K562 (cell line): ENCODE results near the gene SHROOM3. TPM values are rescaled to one million over a fixed set of nuclear protein-coding genes. Genes with fewer than 3 reads are reported as not detected.

Experiments used
- ATAC-seq: fragments of 200-7000 bp; cut with Tn5 transposase; 3 replicates; pipeline ENCODE4 v1.9.1; 2020; ENCODE audit warnings: moderate library complexity
- BruUV-seq: library from RNA; stranded (reverse); fragments of 400-500 nt; replicated peaks from 2 replicates; lab custom pipeline; 2021; lab: Mats Ljungman, UMichigan
- CTCF ChIA-PET: fragments of 300-600 bp; formaldehyde crosslinking; extraction: SDS; loops from one replicate; lab custom pipeline; 2021; ENCODE audit warnings: low intra/inter-chr PET ratio; lab: Yijun Ruan, JAX
- POLR2A ChIA-PET: fragments of 300-600, 350-650 bp; sonication (Branson Sonifier 250); formaldehyde crosslinking; extraction: SDS; loops from one replicate; lab custom pipeline; 2021; ENCODE audit warnings: antibody characterized with exemption, inconsistent platforms; lab: Yijun Ruan, JAX
- DNase-seq, 4 experiments: peaks; one replicate each; pipeline versions ENCODE4 v3.0.0 to v3.0.0-alpha.2; 2011 to 2018; ENCODE audit warnings: low spot score in 3 of 4, mixed read lengths in 3 of 4; ENCODE audit errors: extremely low read depth in 1 of 4
- FAIRE-seq: peaks from 2 replicates; lab custom pipeline; 2011; peaks lifted over from hg19 to GRCh38; lab: Jason Lieb, UNC
- H2AFZ ChIP-seq: 2 replicates; pipeline ENCODE4 v1.6.0; 2011; ENCODE audit warnings: low read depth, low read length, control low read depth, inconsistent platforms
- H3K27ac ChIP-seq: fragments of 200-600 bp; 3 replicates; pipeline ENCODE4 v1.8.0; 2011; ENCODE audit warnings: low read depth, mild to moderate bottlenecking, control low read depth, inconsistent platforms, low read length, moderate library complexity, mixed read lengths; ENCODE audit errors: extremely low read depth
- H3K27me3 ChIP-seq, 2 experiments: fragments of 300-600 bp in 1 of 2; 2 replicates in 1 of 2; 3 replicates in 1 of 2; pipeline versions ENCODE4 v1.6.0 to v1.8.0; 2011; ENCODE audit warnings: inconsistent platforms in 2 of 2, low read length in 2 of 2, mild to moderate bottlenecking in 1 of 2, mixed read lengths in 1 of 2, moderate library complexity in 1 of 2; ENCODE audit not compliant: control insufficient read depth in 2 of 2, insufficient read depth in 2 of 2
- H3K36me3 ChIP-seq: fragments of 300-600 bp; 3 replicates; pipeline ENCODE4 v1.8.0; 2011; ENCODE audit warnings: mild to moderate bottlenecking, low read length, inconsistent platforms; ENCODE audit not compliant: control insufficient read depth, insufficient read depth
- H3K4me1 ChIP-seq, 2 experiments: fragments of 200-600 bp in 1 of 2; replicated peaks in 1 of 2; 2 replicates in 1 of 2; 3 replicates in 1 of 2; pipeline versions ENCODE4 v1.5.1 to v1.8.0; 2011; ENCODE audit warnings: inconsistent platforms in 2 of 2, low read length in 2 of 2, mild to moderate bottlenecking in 1 of 2, mixed read lengths in 1 of 2, moderate library complexity in 1 of 2; ENCODE audit not compliant: control insufficient read depth in 2 of 2, insufficient read depth in 2 of 2
- H3K4me2 ChIP-seq: 2 replicates; pipeline ENCODE4 v1.6.1; 2011; ENCODE audit warnings: low read length, control low read depth, inconsistent platforms, mixed read lengths; ENCODE audit not compliant: insufficient read depth
- H3K4me3 ChIP-seq: fragments of 200-600 bp; sonication (generic), shearing (Covaris generic); 2 replicates; pipeline ENCODE4 v1.5.1; 2016; ENCODE audit warnings: control low read depth, inconsistent platforms
- H3K79me2 ChIP-seq: fragments of 200-600 bp; 3 replicates; pipeline ENCODE4 v1.8.0; 2011; ENCODE audit warnings: low read length, inconsistent platforms; ENCODE audit not compliant: control insufficient read depth, insufficient read depth
- H3K9ac ChIP-seq, 2 experiments: 2 replicates each; pipeline versions ENCODE4 v1.6.0 to v1.6.1; 2011; ENCODE audit warnings: low read depth in 2 of 2, low read length in 2 of 2, control low read depth in 1 of 2, inconsistent platforms in 1 of 2, mild to moderate bottlenecking in 1 of 2, mixed read lengths in 1 of 2; ENCODE audit not compliant: insufficient read depth in 1 of 2
- H3K9me1 ChIP-seq: one replicate; pipeline ENCODE4 v1.6.0; 2011; ENCODE audit warnings: inconsistent platforms, mild to moderate bottlenecking, low read length, moderate library complexity; ENCODE audit not compliant: control insufficient read depth, insufficient read depth
- H3K9me3 ChIP-seq: replicated peaks from 2 replicates; pipeline ENCODE4 v1.5.1; 2011; ENCODE audit warnings: low read depth, low read length, inconsistent platforms; ENCODE audit not compliant: control insufficient read depth, insufficient read depth
- H4K20me1 ChIP-seq: replicated peaks from 2 replicates; pipeline ENCODE4 v1.6.1; 2011; ENCODE audit warnings: low read length, inconsistent platforms, mixed read lengths; ENCODE audit not compliant: control insufficient read depth, insufficient read depth
- BRCA1 ChIP-seq, 2 experiments: fragments of 450-650 bp in 1 of 2; sonication (generic) in 1 of 2; formaldehyde crosslinking in 1 of 2; IDR thresholded peaks; 2 replicates each; pipeline versions ENCODE4 v1.5.0 to v1.6.1; 2017 to 2020; ENCODE audit warnings: mild to moderate bottlenecking in 1 of 2, missing genetic modification reagents in 1 of 2
- PCBP2 ChIP-seq: fragments of 200-400 bp; formaldehyde crosslinking; IDR thresholded peaks from 2 replicates; pipeline ENCODE4 v1.6.1; 2018; ENCODE audit warnings: low read length, low read depth, mild to moderate bottlenecking, moderate library complexity; ENCODE audit not compliant: poor library complexity, severe bottlenecking
- SMAD1 ChIP-seq: fragments of 150-350 bp; IDR thresholded peaks from 2 replicates; pipeline ENCODE4 v1.6.1; 2014; ENCODE audit warnings: low read length, low read depth; ENCODE audit not compliant: partially characterized antibody
- SMAD3 ChIP-seq: fragments of 450-650 bp; formaldehyde crosslinking; conservative IDR thresholded peaks from 2 replicates; pipeline ENCODE4 v1.4.0; 2020; ENCODE audit warnings: mild to moderate bottlenecking
- SRSF3 ChIP-seq: fragments of 200-400 bp; formaldehyde crosslinking; IDR thresholded peaks from 2 replicates; pipeline ENCODE4 v1.6.1; 2016; ENCODE audit warnings: mild to moderate bottlenecking, low read length, moderate library complexity; ENCODE audit not compliant: insufficient read depth
- ZBED1 ChIP-seq: IDR thresholded peaks from 2 replicates; pipeline ENCODE4 v1.6.1; 2014
- ZNF311 ChIP-seq: fragments of 250-450 bp; sonication (Bioruptor Pico); IDR thresholded peaks from 2 replicates; pipeline ENCODE4 v1.4.0; 2020; ENCODE audit warnings: mild to moderate bottlenecking, moderate library complexity
- ZNF707 ChIP-seq: fragments of 250-450 bp; sonication (Bioruptor Pico); conservative IDR thresholded peaks from 2 replicates; pipeline ENCODE4 v1.8.0; 2022; ENCODE audit warnings: inconsistent platforms, mild to moderate bottlenecking, moderate library complexity
- WGBS: fragments of 100-300 bp; shearing (Covaris generic); methylation state at CpG from one replicate; pipeline ENCODE4 v1.1.6; 2016; ENCODE audit warnings: low coverage, mixed read lengths; ENCODE audit not compliant: insufficient coverage; ENCODE audit errors: missing lambda C conversion rate; 5-methylcytosine and 5-hydroxymethylcytosine counted together
- in situ Hi-C: fragments of 300-500 bp; cut with MboI; formaldehyde crosslinking; loops from 4 replicates; pipeline ENCODE4 v1.15.0; 2018; ENCODE audit warnings: inconsistent platforms, mixed read lengths
- intact Hi-C: fragments of 100-400 bp; cut with micrococcal nuclease; formaldehyde crosslinking; loops from 2 replicates; pipeline ENCODE4 v1.14.2; 2022
- polyA plus RNA-seq, 8 experiments: library from polyadenylated mRNA; depleted of rRNA in 4 of 8; stranded (reverse) in 5 of 8; unstranded in 3 of 8; fragments of >200 nt; fragmentation: Nextera tagmentation in 2 of 8; fragmentation: Illumina TruSeq in 1 of 8; extraction: Ambion mirVana in 2 of 8; extraction: Trizol in 1 of 8; gene quantifications; 2 replicates each; pipeline versions ENCODE4 v1.2.1 to v1.2.3, GENCODE V29; 2011 to 2014; ENCODE audit warnings: inconsistent platforms in 1 of 8, missing spikeins in 1 of 8
- total RNA-seq, 7 experiments: library from RNA; depleted of rRNA in 6 of 7; stranded (reverse); fragments of >200 nt in 6 of 7; fragmentation: Illumina TruSeq in 2 of 7; extraction: Trizol in 2 of 7; gene quantifications; 2 replicates each; pipeline versions ENCODE4 v1.2.1 to v1.2.3, GENCODE V29; 2011 to 2021; ENCODE audit warnings: low replicate concordance in 1 of 7
- TF ChIP-seq, protein P1 (sequence below): fragments of 250-450 bp; sonication (Bioruptor Pico); IDR thresholded peaks from 2 replicates; pipeline ENCODE4 v1.4.0; 2020
- TF ChIP-seq, protein P2 (sequence below): fragments of 200-400 bp; formaldehyde crosslinking; IDR thresholded peaks from 2 replicates; pipeline ENCODE4 v1.6.1; 2017; ENCODE audit warnings: mild to moderate bottlenecking, low read depth, low read length, moderate library complexity
- TF ChIP-seq, protein P3 (sequence below), 2 experiments: fragments of 450-650 bp in 1 of 2; sonication (generic) in 1 of 2; formaldehyde crosslinking; conservative IDR thresholded peaks; 2 replicates each; pipeline versions ENCODE4 v1.4.0 to v1.8.1; 2020 to 2022; ENCODE audit warnings: mild to moderate bottlenecking in 1 of 2, missing genetic modification reagents in 1 of 2

SHROOM3 gene
- total and polyA plus RNA-seq, 9 of the 15 experiments (the other 6 are each of a cell fraction or from before 2014, with no cell fraction given): 0.01 to 0.07 TPM; not detected in 7

DNA sequence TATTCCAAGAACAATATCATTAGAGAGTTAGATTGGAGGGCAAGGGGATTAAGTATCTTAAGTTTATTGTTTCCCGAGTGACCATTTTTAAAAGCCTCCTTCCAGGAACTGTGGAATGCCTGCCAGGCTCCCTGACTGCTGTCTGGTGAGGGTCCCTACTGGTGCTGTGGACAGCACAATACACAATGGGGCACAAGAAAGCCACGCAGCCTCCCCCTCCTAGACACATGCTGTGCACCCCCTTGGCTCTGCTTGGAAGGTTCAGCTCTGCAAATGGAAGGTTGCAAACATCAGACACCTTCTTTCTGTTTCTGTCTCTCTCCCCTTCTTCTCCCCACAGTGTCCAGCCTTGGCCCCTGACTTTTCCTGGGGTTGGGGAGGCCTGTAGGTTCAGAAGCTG, 153.2 kb downstream of the SHROOM3 start:
- in situ Hi-C loops: no loop called here
- Histone ChIP-seq H3K9ac (no peak overlapping the region), H3K9me1 (no peaks in the 10 kb centered on the region), H3K4me1 (peaks cover 0 to 6% of the 10 kb centered on the region in 2 experiments; a peak in 2 of 5 replicates), H2AFZ (no peak overlapping the region), H3K9me3 (no peaks in the 10 kb centered on the region), H3K79me2 (no peaks in the 10 kb centered on the region), H4K20me1 (no peaks in the 10 kb centered on the region), H3K36me3 (no peaks in the 10 kb centered on the region), H3K4me2 (no peak overlapping the region), H3K4me3 (no peak overlapping the region), H3K27me3 (peaks cover 20 to 42% of the 10 kb centered on the region in 2 experiments; a peak in 4 of 5 replicates), H3K27ac (no peak overlapping the region)
- CTCF ChIA-PET: no interaction called here
- WGBS: 0% methylated on average over 2 of the region's 2 CpGs
- ATAC-seq: no peak
- intact Hi-C loops: no loop called here
- TF ChIP-seq ZNF311 (CRISPR knock-in tag) (no peak), SMAD1 (no peak), ZBED1 (no peak), SMAD3 (CRISPR knock-in tag) (no peak), PCBP2 (no peak), SRSF3 (no peak), BRCA1 (IDR thresholded peaks at IDR 0.05) (no peak), BRCA1 (CRISPR knock-in tag; IDR thresholded peaks at IDR 0.05) (no peak), ZNF707 (no peak)
- TF ChIP-seq, protein P1, sequence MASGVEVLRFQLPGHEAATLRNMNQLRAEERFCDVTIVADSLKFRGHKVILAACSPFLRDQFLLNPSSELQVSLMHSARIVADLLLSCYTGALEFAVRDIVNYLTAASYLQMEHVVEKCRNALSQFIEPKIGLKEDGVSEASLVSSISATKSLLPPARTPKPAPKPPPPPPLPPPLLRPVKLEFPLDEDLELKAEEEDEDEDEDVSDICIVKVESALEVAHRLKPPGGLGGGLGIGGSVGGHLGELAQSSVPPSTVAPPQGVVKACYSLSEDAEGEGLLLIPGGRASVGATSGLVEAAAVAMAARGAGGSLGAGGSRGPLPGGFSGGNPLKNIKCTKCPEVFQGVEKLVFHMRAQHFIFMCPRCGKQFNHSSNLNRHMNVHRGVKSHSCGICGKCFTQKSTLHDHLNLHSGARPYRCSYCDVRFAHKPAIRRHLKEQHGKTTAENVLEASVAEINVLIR (CRISPR knock-in tag): no peak
- TF ChIP-seq, protein P2, sequence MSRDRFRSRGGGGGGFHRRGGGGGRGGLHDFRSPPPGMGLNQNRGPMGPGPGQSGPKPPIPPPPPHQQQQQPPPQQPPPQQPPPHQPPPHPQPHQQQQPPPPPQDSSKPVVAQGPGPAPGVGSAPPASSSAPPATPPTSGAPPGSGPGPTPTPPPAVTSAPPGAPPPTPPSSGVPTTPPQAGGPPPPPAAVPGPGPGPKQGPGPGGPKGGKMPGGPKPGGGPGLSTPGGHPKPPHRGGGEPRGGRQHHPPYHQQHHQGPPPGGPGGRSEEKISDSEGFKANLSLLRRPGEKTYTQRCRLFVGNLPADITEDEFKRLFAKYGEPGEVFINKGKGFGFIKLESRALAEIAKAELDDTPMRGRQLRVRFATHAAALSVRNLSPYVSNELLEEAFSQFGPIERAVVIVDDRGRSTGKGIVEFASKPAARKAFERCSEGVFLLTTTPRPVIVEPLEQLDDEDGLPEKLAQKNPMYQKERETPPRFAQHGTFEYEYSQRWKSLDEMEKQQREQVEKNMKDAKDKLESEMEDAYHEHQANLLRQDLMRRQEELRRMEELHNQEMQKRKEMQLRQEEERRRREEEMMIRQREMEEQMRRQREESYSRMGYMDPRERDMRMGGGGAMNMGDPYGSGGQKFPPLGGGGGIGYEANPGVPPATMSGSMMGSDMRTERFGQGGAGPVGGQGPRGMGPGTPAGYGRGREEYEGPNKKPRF: no peak
- TF ChIP-seq, protein P3, sequence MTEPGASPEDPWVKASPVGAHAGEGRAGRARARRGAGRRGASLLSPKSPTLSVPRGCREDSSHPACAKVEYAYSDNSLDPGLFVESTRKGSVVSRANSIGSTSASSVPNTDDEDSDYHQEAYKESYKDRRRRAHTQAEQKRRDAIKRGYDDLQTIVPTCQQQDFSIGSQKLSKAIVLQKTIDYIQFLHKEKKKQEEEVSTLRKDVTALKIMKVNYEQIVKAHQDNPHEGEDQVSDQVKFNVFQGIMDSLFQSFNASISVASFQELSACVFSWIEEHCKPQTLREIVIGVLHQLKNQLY (CRISPR knock-in tag; conservative IDR thresholded peaks at IDR 0.05): no peak
- no peak for DNase-seq
- POLR2A ChIA-PET: interaction anchor here (0.9 kb wide), 1 partner anchor 25 kb away, joined by 3 read pairs; no protein-coding TSS in a partner anchor
- no TSS peak for BruUV-seq
- no peak for FAIRE-seq
